Keratinocyte (primary cell): ENCODE results near the gene CMYA5. TPM values are rescaled to one million over a fixed set of nuclear protein-coding genes. Genes with fewer than 3 reads are reported as not detected.

ENCODE experiments used
- DNase-seq: peaks from one replicate; pipeline ENCODE4 v3.0.0-alpha.2; 2011; ENCODE audit warnings: low read depth, missing footprints, low spot score
- FAIRE-seq: peaks from 2 replicates; lab custom pipeline; 2011; peaks lifted over from hg19 to GRCh38; lab: Jason Lieb, UNC
- H2AFZ ChIP-seq: 2 replicates; pipeline ENCODE4 v1.6.0; 2012; ENCODE audit warnings: low read length, control low read depth, inconsistent platforms; ENCODE audit not compliant: control insufficient read depth
- H3K27ac ChIP-seq: 2 replicates; pipeline ENCODE4 v1.5.1; 2011; ENCODE audit warnings: low read length; ENCODE audit not compliant: control insufficient read depth, insufficient read depth
- H3K27me3 ChIP-seq: 3 replicates; pipeline ENCODE4 v1.6.0; 2011; ENCODE audit warnings: low read length; ENCODE audit not compliant: control insufficient read depth, insufficient read depth; ENCODE audit errors: extremely low read depth
- H3K36me3 ChIP-seq, 2 experiments: 2 replicates in 1 of 2; 3 replicates in 1 of 2; pipeline ENCODE4 v1.5.1; 2011; ENCODE audit warnings: low read length in 2 of 2, mild to moderate bottlenecking in 1 of 2; ENCODE audit not compliant: control insufficient read depth in 2 of 2, insufficient read depth in 2 of 2; ENCODE audit errors: extremely low read depth in 1 of 2
- H3K4me1 ChIP-seq: 3 replicates; pipeline ENCODE4 v1.5.1; 2011; ENCODE audit warnings: low read length; ENCODE audit not compliant: control insufficient read depth, insufficient read depth; ENCODE audit errors: extremely low read depth
- H3K4me2 ChIP-seq: 3 replicates; pipeline ENCODE4 v1.6.0; 2011; ENCODE audit warnings: low read depth, low read length; ENCODE audit not compliant: control insufficient read depth, insufficient read depth; ENCODE audit errors: extremely low read depth
- H3K4me3 ChIP-seq, 3 experiments: fragments of 200-600 bp in 1 of 3; sonication (generic) in 1 of 3; 2 replicates in 2 of 3; 3 replicates in 1 of 3; pipeline ENCODE4 v1.5.1; 2011 to 2016; ENCODE audit warnings: low read length in 3 of 3, mild to moderate bottlenecking in 3 of 3, control low read depth in 2 of 3, inconsistent platforms in 1 of 3, low read depth in 1 of 3, mixed read lengths in 1 of 3, mixed run types in 1 of 3, moderate library complexity in 1 of 3; ENCODE audit not compliant: control insufficient read depth in 2 of 3, insufficient read depth in 2 of 3; ENCODE audit errors: extremely low read depth in 1 of 3
- H3K79me2 ChIP-seq: 2 replicates; pipeline ENCODE4 v1.6.0; 2012; ENCODE audit warnings: low read length; ENCODE audit not compliant: control insufficient read depth, insufficient read depth
- H3K9ac ChIP-seq: 3 replicates; pipeline ENCODE4 v1.6.0; 2011; ENCODE audit warnings: low read length; ENCODE audit not compliant: control insufficient read depth, insufficient read depth; ENCODE audit errors: extremely low read depth
- H3K9me1 ChIP-seq: 3 replicates; pipeline ENCODE4 v1.6.0; 2011; ENCODE audit warnings: low read length; ENCODE audit not compliant: control insufficient read depth, insufficient read depth; ENCODE audit errors: extremely low read depth
- H3K9me3 ChIP-seq: 2 replicates; pipeline ENCODE4 v1.5.1; 2012; ENCODE audit warnings: low read depth, low read length; ENCODE audit not compliant: control insufficient read depth
- H4K20me1 ChIP-seq: 3 replicates; pipeline ENCODE4 v1.6.0; 2011; ENCODE audit warnings: low read length; ENCODE audit not compliant: control insufficient read depth, insufficient read depth; ENCODE audit errors: extremely low read depth
- EZH2 ChIP-seq: IDR thresholded peaks from one replicate; pipeline ENCODE4 v1.6.1; 2012; ENCODE audit warnings: inconsistent platforms, mild to moderate bottlenecking, low read length, moderate library complexity
- dilution Hi-C: fragments of 300-500 bp; cut with MboI; formaldehyde crosslinking; loops from one replicate; pipeline ENCODE4 v1.7.0; 2020; ENCODE audit warnings: low sequenced_read_pairs; ENCODE audit not compliant: extremely low pct_ligation_motif_present
- polyA plus RNA-seq, 5 experiments: library from polyadenylated mRNA; depleted of rRNA in 3 of 5; stranded (reverse) in 3 of 5; stranded (forward) in 1 of 5; unstranded in 1 of 5; fragments of >200 nt; gene quantifications; 1 replicate in 1 of 5; 2 replicates in 3 of 5; 3 replicates in 1 of 5; pipeline versions ENCODE4 v1.2.1 to v1.2.3, GENCODE V29; 2011 to 2012; ENCODE audit warnings: missing spikeins in 2 of 5, low read depth in 1 of 5, low replicate concordance in 1 of 5
- TF ChIP-seq, protein P1 (sequence below), 3 experiments: IDR thresholded peaks in 1 of 3; conservative IDR thresholded peaks in 1 of 3; optimal IDR thresholded peaks in 1 of 3; 2 replicates in 2 of 3; 3 replicates in 1 of 3; pipeline versions ENCODE3 to v1.5.1; 2011; ENCODE audit warnings: low read length in 3 of 3, mild to moderate bottlenecking in 3 of 3, moderate library complexity in 2 of 3, control low read depth in 1 of 3, inconsistent platforms in 1 of 3; ENCODE audit not compliant: insufficient read depth in 2 of 3; ENCODE audit errors: extremely low read depth in 1 of 3

CMYA5 gene
- polyA plus RNA-seq, 1 donor (not counting 4 experiments of a cell fraction or from before 2014, with no cell fraction given) = 0.25 TPM

- Histone ChIP-seq H3K36me3 (no peaks in the 10 kb centered on the region), H3K4me2 (no peak overlapping the region), H3K9me1 (no peaks in the 10 kb centered on the region), H3K4me1 (no peaks in the 10 kb centered on the region), H3K27me3 (no peaks in the 10 kb centered on the region), H4K20me1 (no peaks in the 10 kb centered on the region), H3K9me3 (no peaks in the 10 kb centered on the region), H3K9ac (no peak overlapping the region), H3K27ac (no peak overlapping the region), H3K79me2 (no peaks in the 10 kb centered on the region), H2AFZ (no peak overlapping the region), H3K4me3 (no peak overlapping the region)
- no peak for DNase-seq
- dilution Hi-C loops = no loop called here
- no peak for FAIRE-seq
- TF ChIP-seq, protein P1, sequence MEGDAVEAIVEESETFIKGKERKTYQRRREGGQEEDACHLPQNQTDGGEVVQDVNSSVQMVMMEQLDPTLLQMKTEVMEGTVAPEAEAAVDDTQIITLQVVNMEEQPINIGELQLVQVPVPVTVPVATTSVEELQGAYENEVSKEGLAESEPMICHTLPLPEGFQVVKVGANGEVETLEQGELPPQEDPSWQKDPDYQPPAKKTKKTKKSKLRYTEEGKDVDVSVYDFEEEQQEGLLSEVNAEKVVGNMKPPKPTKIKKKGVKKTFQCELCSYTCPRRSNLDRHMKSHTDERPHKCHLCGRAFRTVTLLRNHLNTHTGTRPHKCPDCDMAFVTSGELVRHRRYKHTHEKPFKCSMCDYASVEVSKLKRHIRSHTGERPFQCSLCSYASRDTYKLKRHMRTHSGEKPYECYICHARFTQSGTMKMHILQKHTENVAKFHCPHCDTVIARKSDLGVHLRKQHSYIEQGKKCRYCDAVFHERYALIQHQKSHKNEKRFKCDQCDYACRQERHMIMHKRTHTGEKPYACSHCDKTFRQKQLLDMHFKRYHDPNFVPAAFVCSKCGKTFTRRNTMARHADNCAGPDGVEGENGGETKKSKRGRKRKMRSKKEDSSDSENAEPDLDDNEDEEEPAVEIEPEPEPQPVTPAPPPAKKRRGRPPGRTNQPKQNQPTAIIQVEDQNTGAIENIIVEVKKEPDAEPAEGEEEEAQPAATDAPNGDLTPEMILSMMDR (optimal IDR thresholded peaks at IDR 0.05 in 1 of 3, IDR thresholded peaks at IDR 0.05 in 1 of 3, conservative IDR thresholded peaks at IDR 0.05 in 1 of 3; ENCODE audit: extremely low read depth in 1 of 3, insufficient read depth in 2 of 3, low read length in 3 of 3) = no peak
- no peak for TF ChIP-seq EZH2
Observed at GRCh38 chr5:79773612-79774011, 84.0 kb downstream of the CMYA5 start.

DNA sequence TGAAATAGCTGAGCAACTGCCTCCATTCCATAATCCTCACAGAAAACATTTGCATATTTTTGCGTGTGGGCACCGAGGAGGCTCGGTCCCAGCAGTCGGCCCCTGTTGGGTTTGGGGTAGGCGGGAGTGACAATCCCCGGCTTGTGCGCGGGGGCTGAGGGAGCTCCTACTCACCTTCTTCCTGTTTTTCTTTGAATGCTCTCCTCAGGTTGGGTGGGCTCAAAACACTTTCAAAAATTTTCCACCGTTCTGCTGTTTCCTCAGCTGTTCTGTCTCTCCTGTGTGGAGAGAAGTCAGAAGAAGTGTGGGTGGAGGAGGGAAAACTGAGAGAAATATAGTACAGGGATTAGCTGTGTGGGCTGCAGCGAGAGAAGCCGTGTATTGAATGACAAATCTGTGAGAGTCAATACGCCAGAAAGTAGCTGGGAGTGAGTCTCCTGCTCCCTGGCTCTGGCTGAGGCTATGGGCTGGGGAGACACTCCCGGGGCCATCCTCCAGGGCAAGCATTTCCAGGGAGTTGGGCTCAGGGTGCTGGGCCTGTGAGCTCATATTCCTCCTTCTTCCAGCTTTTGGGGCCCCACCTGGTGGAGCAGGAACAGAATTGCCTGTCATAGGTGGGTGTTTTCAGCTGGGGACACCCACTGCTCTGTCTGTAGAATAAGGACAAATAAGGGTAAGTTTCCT lies 84.7 kb downstream of the CMYA5 start:
- no peaks in the 10 kb centered on the region for H3K4me1 ChIP-seq
- TF ChIP-seq, protein P1 (optimal IDR thresholded peaks at IDR 0.05 in 1 of 3, IDR thresholded peaks at IDR 0.05 in 1 of 3, conservative IDR thresholded peaks at IDR 0.05 in 1 of 3; ENCODE audit: extremely low read depth in 1 of 3, insufficient read depth in 2 of 3, low read length in 3 of 3) = peak; percentile 27 to 53 (median 51)
- no peak for TF ChIP-seq EZH2
- no peak overlapping the region for H3K4me2 ChIP-seq
- dilution Hi-C loops = no loop called here
- no peaks in the 10 kb centered on the region for H3K9me1 ChIP-seq
- FAIRE-seq = no peak
- no peaks in the 10 kb centered on the region for H3K9me3 ChIP-seq
- no peak overlapping the region for H3K4me3 ChIP-seq
- H3K27me3 ChIP-seq = no peaks in the 10 kb centered on the region
- no peaks in the 10 kb centered on the region for H3K79me2 ChIP-seq
- H2AFZ ChIP-seq = no peak overlapping the region
- H4K20me1 ChIP-seq = no peaks in the 10 kb centered on the region
- no peak overlapping the region for H3K9ac ChIP-seq
- no peak overlapping the region for H3K27ac ChIP-seq
- no peaks in the 10 kb centered on the region for H3K36me3 ChIP-seq
- no peak for DNase-seq
